ENCODE data around the gene TRIP4.

The TRIP4 gene

DNA sequence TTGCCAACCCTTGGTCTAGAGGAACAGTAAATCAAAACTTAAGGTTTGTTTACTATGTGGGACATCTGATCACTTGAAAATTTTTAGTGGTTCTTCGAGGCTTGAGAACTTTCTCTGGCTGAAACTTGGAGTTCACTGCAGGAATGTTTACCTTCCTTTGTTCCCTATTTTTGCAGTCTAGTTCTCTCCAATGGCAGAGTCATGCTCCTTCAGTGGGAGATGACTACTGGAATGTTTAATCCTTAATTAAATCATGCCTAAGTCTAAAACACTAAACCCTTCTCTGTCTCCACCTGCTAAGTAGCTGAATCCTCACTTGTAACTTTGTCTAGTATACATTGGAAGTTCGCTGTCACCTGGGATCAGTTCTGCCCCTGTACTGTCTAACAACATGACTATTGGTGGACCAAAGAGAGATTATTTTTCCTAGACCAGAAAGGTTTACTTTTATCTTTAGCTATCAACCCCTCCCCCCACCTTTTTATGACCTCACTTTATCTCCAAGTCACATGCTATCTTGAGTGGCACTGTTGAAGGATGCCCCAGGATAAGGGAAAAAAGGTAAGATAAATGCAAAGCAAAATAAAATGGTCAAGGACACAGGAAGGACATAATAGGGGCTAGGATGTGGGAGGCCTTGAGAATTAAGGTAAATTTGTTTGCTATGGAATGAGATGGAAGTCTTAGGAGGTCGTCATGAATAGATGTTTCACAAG lies 71.6 kb downstream of the TRIP4 start:
- TF ChIP-seq, protein P1, sequence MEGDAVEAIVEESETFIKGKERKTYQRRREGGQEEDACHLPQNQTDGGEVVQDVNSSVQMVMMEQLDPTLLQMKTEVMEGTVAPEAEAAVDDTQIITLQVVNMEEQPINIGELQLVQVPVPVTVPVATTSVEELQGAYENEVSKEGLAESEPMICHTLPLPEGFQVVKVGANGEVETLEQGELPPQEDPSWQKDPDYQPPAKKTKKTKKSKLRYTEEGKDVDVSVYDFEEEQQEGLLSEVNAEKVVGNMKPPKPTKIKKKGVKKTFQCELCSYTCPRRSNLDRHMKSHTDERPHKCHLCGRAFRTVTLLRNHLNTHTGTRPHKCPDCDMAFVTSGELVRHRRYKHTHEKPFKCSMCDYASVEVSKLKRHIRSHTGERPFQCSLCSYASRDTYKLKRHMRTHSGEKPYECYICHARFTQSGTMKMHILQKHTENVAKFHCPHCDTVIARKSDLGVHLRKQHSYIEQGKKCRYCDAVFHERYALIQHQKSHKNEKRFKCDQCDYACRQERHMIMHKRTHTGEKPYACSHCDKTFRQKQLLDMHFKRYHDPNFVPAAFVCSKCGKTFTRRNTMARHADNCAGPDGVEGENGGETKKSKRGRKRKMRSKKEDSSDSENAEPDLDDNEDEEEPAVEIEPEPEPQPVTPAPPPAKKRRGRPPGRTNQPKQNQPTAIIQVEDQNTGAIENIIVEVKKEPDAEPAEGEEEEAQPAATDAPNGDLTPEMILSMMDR (IDR thresholded peaks at IDR 0.05), result no peak

- TF ChIP-seq, protein P1 (IDR thresholded peaks at IDR 0.05), result no peak
Observed at GRCh38 chr15:64460206-64460723, 72.6 kb downstream of the TRIP4 start, which contains the start of gene ZNF609. ZNF609 (plus strand) TSS chr15:64460578; CDS start chr15:64499420, 38,842 bp downstream.

DNA sequence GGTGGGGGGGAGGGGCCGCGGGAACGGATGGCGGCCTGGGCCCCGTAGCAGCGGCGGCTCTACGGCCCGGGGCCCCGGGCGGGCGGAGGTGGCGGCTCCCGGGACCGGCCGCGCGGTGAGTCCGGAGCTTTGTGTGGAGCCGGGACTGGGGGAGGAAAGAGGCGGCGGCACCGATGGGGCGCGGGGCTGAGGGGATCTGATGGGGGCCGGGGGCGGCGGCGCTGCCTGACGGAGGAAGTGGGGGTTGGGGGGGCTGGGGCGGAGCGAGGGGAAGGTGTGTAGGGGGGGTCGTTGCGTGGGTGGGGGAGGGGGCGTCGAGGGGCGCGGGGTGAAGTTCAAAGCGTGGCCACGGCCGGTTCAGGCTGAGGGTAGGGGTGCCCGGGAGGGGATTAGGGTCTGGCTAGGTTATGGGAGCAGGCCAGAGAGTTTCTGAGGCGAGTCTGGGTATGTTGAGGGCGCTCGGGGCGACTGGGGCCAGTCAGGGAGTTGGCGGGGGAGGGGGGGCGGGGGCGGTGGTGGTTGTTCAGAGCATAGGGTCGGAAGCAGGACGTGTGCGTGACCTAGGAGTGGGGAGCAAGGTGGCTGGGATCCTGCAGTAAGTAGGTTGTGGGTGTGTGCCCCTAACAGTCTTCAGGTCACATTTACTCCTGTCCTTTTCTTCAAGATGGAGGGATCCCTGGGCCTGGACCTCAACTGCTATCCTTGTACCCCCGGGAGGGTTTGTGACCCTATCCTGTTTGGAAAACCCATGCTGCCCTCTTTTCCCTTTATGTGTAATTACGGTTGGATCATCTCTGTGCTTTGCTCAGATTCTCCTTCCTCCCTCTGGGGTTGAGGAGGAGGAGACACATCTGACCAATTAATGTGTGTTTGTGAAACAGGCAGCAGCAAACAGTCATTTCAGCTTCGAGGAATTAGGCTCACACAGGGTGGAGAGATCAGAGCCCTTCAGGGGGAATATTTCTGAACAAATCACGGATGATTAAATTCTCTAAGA lies 73.4 kb downstream of the TRIP4 start:
- TF ChIP-seq, protein P1 (IDR thresholded peaks at IDR 0.05), result no peak

DNA sequence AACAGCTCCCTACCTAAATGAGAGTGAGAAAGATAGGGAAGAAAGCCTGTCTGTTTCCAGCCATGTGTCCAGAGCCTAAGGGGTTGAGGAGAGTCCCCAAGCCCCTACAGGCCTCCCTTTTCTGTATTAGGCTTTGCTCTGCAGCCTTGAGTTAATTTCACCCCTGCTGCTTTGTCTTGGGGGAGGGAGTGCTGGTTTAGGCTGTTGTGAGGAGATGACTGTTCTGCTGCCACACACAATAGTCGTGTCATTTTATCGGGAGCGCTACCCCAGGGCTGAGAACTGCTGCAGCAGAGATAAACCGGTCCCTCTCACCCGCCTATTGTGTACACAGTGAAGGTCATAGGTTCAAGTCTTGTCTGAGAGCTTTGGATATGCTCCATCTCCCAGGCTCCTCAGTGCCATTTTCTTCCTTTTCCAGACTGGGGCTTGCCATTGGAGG lies 74.1 kb downstream of the TRIP4 start:
- TF ChIP-seq, protein P1 (IDR thresholded peaks at IDR 0.05), result no peak

GRCh38 chr15:64462492-64462891 lies 74.9 kb downstream of the TRIP4 start:
- TF ChIP-seq, protein P1 (IDR thresholded peaks at IDR 0.05), result no peak

GRCh38 chr15:64464276-64465005 lies 76.8 kb downstream of the TRIP4 start:
- TF ChIP-seq, protein P1 (IDR thresholded peaks at IDR 0.05), result no peak
